K562 (cell line): ENCODE measurements around the gene HEG1.

Experiments
- COPS2 ChIP-seq: fragments of 450-650 bp; conservative IDR thresholded peaks from 2 replicates; pipeline ENCODE4 v1.6.1; 2016; ENCODE audit warnings: mild to moderate bottlenecking, moderate library complexity
- CTCF ChIP-seq, 3 experiments: IDR thresholded peaks in 2 of 3; conservative IDR thresholded peaks in 1 of 3; 2 replicates each; pipeline ENCODE4 v1.5.1; 2011 to 2012; ENCODE audit warnings: low read length in 3 of 3, mild to moderate bottlenecking in 3 of 3, control low read depth in 2 of 3, improper control_type of control experiment in 1 of 3, inconsistent platforms in 1 of 3, low read depth in 1 of 3, mixed read lengths in 1 of 3, moderate library complexity in 1 of 3; ENCODE audit not compliant: insufficient read depth in 2 of 3
- JUN ChIP-seq, 2 experiments: sonication (generic) in 1 of 2; formaldehyde crosslinking in 1 of 2; IDR thresholded peaks; 2 replicates each; pipeline versions ENCODE4 v1.6.1 to v1.8.0; 2012 to 2022; ENCODE audit warnings: borderline replicate concordance in 2 of 2, mild to moderate bottlenecking in 2 of 2, improper control_type of control experiment in 1 of 2, low read depth in 1 of 2, low read length in 1 of 2, missing genetic modification reagents in 1 of 2
- MYC ChIP-seq, 2 experiments: fragments of 250-450 bp in 1 of 2; sonication (Bioruptor Pico) in 1 of 2; IDR thresholded peaks; 2 replicates each; pipeline versions ENCODE4 v1.5.1 to v1.6.1; 2012 to 2021; ENCODE audit warnings: low read depth in 2 of 2, borderline replicate concordance in 1 of 2, improper control_type of control experiment in 1 of 2, low read length in 1 of 2, mild to moderate bottlenecking in 1 of 2, moderate library complexity in 1 of 2
- POLR2A ChIP-seq: fragments of 450-650 bp; conservative IDR thresholded peaks from 2 replicates; pipeline ENCODE4 v1.6.1; 2016
- SMAD3 ChIP-seq: fragments of 450-650 bp; formaldehyde crosslinking; conservative IDR thresholded peaks from 2 replicates; pipeline ENCODE4 v1.4.0; 2020; ENCODE audit warnings: mild to moderate bottlenecking
- TARDBP ChIP-seq: fragments of 450-650 bp; IDR thresholded peaks from 2 replicates; pipeline ENCODE4 v1.6.1; 2016
- ZZZ3 ChIP-seq: fragments of 450-650 bp; IDR thresholded peaks from 2 replicates; pipeline ENCODE4 v1.6.1; 2016; ENCODE audit warnings: antibody characterized with exemption, mild to moderate bottlenecking, moderate library complexity
- TF ChIP-seq, protein P1 (sequence below): sonication (generic); formaldehyde crosslinking; IDR thresholded peaks from 2 replicates; pipeline ENCODE4 v1.8.0; 2023; ENCODE audit warnings: mild to moderate bottlenecking, missing genetic modification reagents

DNA sequence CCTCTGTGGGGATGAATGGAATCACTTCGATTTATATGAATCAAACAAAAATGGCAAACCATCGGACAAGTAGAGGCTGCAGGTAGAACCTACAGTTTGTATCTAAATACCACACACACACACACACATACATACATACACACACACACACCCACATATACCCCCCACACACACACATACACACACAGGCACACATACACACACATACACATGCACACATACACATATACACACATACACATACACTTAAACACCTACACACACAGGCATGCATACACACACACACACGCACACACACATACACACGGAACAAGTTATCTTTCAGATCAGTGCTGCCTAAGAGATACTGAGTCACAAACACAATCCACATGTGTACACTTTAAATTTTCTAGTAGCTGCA, 24.3 kb downstream of the HEG1 start:
- TF ChIP-seq COPS2 (no peak), POLR2A (no peak), SMAD3 (no peak), TARDBP (no peak), MYC (IDR thresholded peaks at IDR 0.05; ENCODE audit: low read depth, low read length) (no peak), MYC (CRISPR knock-in tag; IDR thresholded peaks at IDR 0.05; ENCODE audit: borderline replicate concordance, low read depth) (no peak), ZZZ3 (no peak), CTCF (IDR thresholded peaks at IDR 0.05 in 2 of 3, conservative IDR thresholded peaks at IDR 0.05 in 1 of 3; ENCODE audit: insufficient read depth in 2 of 3, low read depth in 1 of 3, low read length in 3 of 3) (no peak), JUN (IDR thresholded peaks at IDR 0.05; ENCODE audit: borderline replicate concordance, low read depth, low read length) (no peak), JUN (CRISPR knock-in tag; IDR thresholded peaks at IDR 0.05; ENCODE audit: borderline replicate concordance) (no peak)
- TF ChIP-seq, protein P1, sequence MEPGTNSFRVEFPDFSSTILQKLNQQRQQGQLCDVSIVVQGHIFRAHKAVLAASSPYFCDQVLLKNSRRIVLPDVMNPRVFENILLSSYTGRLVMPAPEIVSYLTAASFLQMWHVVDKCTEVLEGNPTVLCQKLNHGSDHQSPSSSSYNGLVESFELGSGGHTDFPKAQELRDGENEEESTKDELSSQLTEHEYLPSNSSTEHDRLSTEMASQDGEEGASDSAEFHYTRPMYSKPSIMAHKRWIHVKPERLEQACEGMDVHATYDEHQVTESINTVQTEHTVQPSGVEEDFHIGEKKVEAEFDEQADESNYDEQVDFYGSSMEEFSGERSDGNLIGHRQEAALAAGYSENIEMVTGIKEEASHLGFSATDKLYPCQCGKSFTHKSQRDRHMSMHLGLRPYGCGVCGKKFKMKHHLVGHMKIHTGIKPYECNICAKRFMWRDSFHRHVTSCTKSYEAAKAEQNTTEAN, result no peak
